SH-SY5Y (cell line): ENCODE results near the gene ARHGAP32.

Source experiments
- GATA2 ChIP-seq: IDR thresholded peaks from 2 replicates; pipeline ENCODE4 v1.6.1; 2011; ENCODE audit warnings: mild to moderate bottlenecking, low read depth, low read length
- GATA3 ChIP-seq: IDR thresholded peaks from 2 replicates; pipeline ENCODE4 v1.6.1; 2011; ENCODE audit warnings: low read depth, mild to moderate bottlenecking, low read length, moderate library complexity

The ARHGAP32 gene

GRCh38 chr11:129148487-129148886 is 43.6 kb downstream of the ARHGAP32 start:
- TF ChIP-seq GATA3: no peak
- TF ChIP-seq GATA2: no peak

DNA sequence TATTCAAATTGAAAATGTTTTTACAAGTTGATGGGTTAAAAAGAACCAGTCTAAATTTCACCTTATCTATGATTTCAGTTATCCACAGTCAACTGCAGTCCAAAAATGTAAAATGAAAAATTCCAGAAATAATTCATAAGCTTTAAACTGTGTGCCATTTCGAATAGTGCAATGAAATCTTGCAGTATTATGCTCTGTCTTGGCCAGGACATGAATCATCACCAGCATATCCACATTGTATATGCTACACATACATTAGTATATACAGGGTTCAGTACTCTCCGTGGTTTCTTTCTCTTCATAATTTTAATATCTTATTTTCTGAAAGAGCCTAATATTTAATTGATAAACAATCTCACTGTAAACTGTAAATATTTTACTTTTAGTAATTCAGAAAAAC is 45.9 kb downstream of the ARHGAP32 start:
- TF ChIP-seq GATA3: no peak
- no peak for TF ChIP-seq GATA2

GRCh38 chr11:129145276-129145675 is 46.8 kb downstream of the ARHGAP32 start:
- TF ChIP-seq GATA3: no peak
- no peak for TF ChIP-seq GATA2

- TF ChIP-seq GATA2 (no peak), GATA3 (no peak)
Observed at GRCh38 chr11:129144256-129144655, 47.9 kb downstream of the ARHGAP32 start.

DNA sequence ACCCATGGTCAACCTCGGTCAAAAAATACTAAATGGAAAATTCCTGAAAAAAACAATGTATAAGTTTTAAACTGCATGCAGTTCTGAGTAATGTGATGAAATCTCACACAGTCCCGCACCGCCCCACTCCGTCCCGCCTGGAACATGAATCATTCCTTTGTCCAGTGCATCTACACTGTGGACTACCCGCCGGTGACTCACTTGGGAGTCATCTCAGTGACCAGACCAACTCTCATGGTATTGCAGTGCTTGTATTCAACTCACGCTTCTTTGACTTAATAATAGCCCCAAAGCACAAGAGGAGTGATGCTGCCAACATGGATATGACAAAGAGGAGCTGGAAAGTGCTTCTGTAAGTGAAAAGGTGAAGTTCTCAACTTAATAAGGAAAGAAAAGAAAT is 48.8 kb downstream of the ARHGAP32 start:
- no peak for TF ChIP-seq GATA2
- no peak for TF ChIP-seq GATA3

- TF ChIP-seq GATA3 (no peak), GATA2 (no peak)
Observed at GRCh38 chr11:129141748-129142523, 50.2 kb downstream of the ARHGAP32 start.

DNA sequence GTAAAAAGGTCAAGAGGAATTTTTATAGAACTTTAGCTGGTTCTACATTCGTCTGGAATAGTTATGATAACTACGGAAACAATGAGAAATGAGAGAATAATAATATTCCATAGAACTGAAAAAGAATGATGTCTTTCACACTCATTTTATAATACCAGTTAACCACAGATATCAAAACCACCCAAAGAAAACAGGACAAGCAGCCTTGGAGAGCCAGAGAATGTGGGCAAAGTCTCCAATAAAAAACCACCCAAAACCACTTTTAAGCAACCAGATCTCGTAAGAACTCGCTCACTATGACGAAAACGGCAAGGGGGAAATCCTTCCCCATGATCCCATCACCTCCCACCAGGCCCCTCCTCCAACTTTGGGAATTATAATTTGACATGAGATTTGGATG is 60.8 kb downstream of the ARHGAP32 start:
- TF ChIP-seq GATA3: no peak
- no peak for TF ChIP-seq GATA2

GRCh38 chr11:129119036-129119435 is 73.1 kb downstream of the ARHGAP32 start:
- TF ChIP-seq GATA3: no peak
- no peak for TF ChIP-seq GATA2

GRCh38 chr11:129117595-129118350 is 74.4 kb downstream of the ARHGAP32 start:
- TF ChIP-seq GATA2: no peak

DNA sequence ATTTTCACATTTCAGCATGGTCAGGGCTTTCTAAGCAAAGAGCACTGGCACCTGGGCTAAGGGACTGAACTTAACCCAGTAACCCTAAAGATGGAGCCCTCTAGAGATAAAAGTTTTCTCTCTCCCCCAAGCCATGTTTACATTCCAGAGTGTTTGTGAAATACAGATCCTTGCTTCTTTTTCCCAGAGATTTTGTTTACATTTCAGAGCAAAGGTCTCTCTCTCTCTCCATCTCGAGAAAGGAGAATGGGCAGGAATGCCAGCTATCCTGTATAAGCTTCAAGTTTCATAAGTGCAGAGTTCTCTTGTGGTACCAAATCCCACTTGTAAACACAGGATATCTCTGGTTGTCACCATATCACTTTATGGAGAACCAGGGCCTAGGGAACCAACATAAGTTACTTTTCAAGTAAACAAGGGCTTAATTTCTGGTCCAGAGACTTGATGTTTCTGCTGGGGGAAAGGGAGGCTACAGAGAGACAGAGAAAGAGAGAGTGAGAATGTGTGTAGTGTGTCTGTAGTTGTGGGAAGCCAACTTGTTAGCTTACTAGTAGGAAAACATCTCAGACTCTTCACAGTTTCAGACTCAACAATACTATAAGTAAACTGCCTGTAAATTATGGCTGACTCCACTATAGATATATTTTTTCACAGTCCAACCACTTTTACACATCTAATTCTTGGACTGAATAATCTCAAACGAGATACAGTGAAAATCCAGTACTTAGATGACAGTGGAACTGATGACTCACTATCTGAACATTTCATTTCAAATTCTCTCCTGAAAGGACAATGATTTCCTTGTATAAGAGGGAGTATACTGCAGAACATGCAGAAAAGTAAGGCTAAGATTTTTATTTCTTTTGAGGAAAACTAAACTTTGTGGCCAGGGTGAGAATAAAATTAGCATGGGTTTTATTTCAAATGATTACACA is 76.2 kb downstream of the ARHGAP32 start:
- TF ChIP-seq GATA2: no peak
- no peak for TF ChIP-seq GATA3

GRCh38 chr11:129109701-129110100 is 82.4 kb downstream of the ARHGAP32 start:
- TF ChIP-seq GATA3: no peak
- no peak for TF ChIP-seq GATA2

DNA sequence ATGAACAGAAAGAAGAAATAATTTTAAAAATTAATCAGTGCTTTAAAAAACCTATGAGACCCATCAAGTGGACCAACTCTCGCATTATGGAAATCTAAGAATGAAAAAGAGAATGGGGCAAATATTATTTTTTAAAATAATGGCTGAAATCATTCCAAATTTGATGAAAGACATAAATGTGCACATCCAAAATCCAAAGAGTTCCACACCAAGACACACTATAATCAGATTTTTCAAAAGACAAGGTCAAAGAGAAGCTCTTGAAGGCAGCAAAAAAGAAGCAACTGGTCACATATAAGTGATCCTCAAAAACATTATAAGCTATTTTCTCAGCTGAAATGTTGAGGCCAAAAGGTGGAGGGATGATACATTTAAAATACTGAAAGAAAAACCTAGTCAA is 85.3 kb downstream of the ARHGAP32 start:
- no peak for TF ChIP-seq GATA2

GRCh38 chr11:129102756-129103155 is 89.4 kb downstream of the ARHGAP32 start:
- TF ChIP-seq GATA3 (no peak), GATA2 (no peak)

- TF ChIP-seq GATA2 (no peak), GATA3 (no peak)
Observed at GRCh38 chr11:129102225-129102624, 89.9 kb downstream of the ARHGAP32 start.
